Measurements from ENCODE around the gene MYMX. TPM values are rescaled to one million over a fixed set of nuclear protein-coding genes. Genes with fewer than 3 reads are reported as not detected.

The MYMX gene
- total and polyA plus RNA-seq, 2 of the 13 experiments (the other 11 are each of a cell fraction or from before 2014, with no cell fraction given): not detected

DNA sequence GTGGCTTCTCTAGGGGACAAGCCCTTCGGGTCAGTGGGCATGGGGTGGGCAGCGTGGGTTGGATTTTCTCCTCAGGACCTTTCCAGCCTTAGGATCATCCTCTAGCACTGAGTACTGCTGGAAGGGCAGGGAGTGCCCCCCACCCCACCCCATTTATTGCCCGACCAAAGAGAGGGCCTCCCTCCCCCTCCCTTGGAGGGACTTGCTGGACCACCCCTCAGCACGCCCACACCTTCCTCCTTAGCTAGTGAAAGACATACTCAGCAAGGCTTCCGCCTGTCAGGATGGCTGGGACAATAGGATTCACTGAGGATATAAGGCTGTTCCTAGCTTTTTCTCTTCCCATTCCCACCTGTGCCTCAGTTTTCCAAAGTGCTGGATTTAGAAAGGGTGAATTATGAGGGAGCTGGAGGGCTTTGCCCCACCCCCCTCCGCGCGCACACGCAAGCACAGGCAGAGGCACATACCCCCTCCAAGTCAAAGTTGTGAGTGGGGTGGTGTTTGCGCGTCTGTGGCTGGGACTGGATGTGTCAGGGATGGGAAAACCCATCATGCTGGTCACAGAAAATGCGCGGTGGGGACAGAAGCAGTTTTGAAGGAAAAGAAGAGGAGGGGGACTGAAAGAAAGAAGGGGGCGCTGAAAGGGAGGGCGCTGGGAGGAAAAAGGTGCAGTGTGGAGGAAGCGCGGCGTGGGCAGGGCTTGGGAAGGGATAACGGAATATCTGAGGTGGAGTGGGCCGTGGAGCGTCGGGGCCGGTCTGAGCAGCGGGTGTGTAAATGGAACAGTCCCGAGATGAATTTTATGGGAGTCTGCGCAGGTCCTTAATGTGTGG, 6.0 kb downstream of the MYMX start:
- Histone ChIP-seq H3K4me3 (replicated peaks in 1 of 3; ENCODE audit: insufficient read depth in 1 of 3, low read depth in 2 of 3, low read length in 3 of 3) (peak overlapping the region; percentile 46 to 76 (median 54)), H3K4me1 (ENCODE audit: insufficient read depth, low read length) (peaks cover 80% of the 10 kb centered on the region), H3K27ac (ENCODE audit: extremely low read length, insufficient read depth, low read length) (no peak overlapping the region), H4K20me1 (ENCODE audit: insufficient read depth, low read length) (no peaks in the 10 kb centered on the region), H3K9ac (ENCODE audit: insufficient read depth, low read depth, low read length) (peak overlapping the region; percentile 34; the same call in 1 of the 2 replicates), H3K36me3 (replicated peaks in 1 of 2; ENCODE audit: control insufficient read depth in 1 of 2, insufficient read depth in 2 of 2, low read length in 2 of 2) (no peaks in the 10 kb centered on the region), H3K79me2 (ENCODE audit: insufficient read depth, low read length) (peaks cover 17% of the 10 kb centered on the region), H3K9me3 (ENCODE audit: low read length) (no peaks in the 10 kb centered on the region), H3K4me2 (ENCODE audit: low read depth, low read length) (peak overlapping the region; percentile 92), H3K27me3 (ENCODE audit: control insufficient read depth in 1 of 2, insufficient read depth in 2 of 2, low read length in 2 of 2) (0 out of 5 replicates have a peak, but pooled peaks cover 0 to 1% of the 10 kb centered on the region in 2 experiments), H2AFZ (ENCODE audit: low read length) (no peak overlapping the region)
- POLR2A ChIA-PET: interaction anchor here (0.7 to 4.4 kb wide), 11 partner anchors 12 to 66 kb away, joined by 3 to 61 read pairs (median 7); partner anchors contain the start of genes HSP90AB1 and SLC35B2
- DNase-seq (ENCODE audit: low spot score): no peak
- in situ Hi-C loops (cut with HindIII; ENCODE audit: extremely low pct_ligation_motif_present, low pct_unique_long_range_greater_than_20kb) (loop anchor here (5.0 kb wide), 1 partner anchor 50 kb away; no protein-coding TSS in a partner anchor), intact Hi-C loops (cut with micrococcal nuclease; ENCODE audit: unreplicated experiment) (no loop called here)
- ATAC-seq: no peak
- WGBS (ENCODE audit: low lambda C conversion rate): 48% methylated on average over 25 of the region's 26 CpGs
- CTCF ChIA-PET (ENCODE audit: low intra/inter-chr PET ratio, low total read pairs): interaction anchor here (1.3 to 3.2 kb wide), 2 partner anchors 11 to 16 kb away, joined by 4 to 18 read pairs; no protein-coding TSS in a partner anchor
- FAIRE-seq: no peak
- no TSS peak for BruUV-seq (replicated peaks)
- TF ChIP-seq, protein P1, sequence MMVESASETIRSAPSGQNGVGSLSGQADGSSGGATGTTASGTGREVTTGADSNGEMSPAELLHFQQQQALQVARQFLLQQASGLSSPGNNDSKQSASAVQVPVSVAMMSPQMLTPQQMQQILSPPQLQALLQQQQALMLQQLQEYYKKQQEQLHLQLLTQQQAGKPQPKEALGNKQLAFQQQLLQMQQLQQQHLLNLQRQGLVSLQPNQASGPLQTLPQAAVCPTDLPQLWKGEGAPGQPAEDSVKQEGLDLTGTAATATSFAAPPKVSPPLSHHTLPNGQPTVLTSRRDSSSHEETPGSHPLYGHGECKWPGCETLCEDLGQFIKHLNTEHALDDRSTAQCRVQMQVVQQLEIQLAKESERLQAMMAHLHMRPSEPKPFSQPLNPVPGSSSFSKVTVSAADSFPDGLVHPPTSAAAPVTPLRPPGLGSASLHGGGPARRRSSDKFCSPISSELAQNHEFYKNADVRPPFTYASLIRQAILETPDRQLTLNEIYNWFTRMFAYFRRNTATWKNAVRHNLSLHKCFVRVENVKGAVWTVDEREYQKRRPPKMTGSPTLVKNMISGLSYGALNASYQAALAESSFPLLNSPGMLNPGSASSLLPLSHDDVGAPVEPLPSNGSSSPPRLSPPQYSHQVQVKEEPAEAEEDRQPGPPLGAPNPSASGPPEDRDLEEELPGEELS (CRISPR knock-in tag; IDR thresholded peaks at IDR 0.05): 0 out of 2 replicates have a peak, but pooled peaks have one; percentile 1
- TF ChIP-seq RFXANK (CRISPR knock-in tag; IDR thresholded peaks at IDR 0.05): no peak
- TF ChIP-seq ZFP36 (IDR thresholded peaks at IDR 0.05; ENCODE audit: borderline replicate concordance, low read depth, low read length, partially characterized antibody): no peak
- TF ChIP-seq, protein P2, sequence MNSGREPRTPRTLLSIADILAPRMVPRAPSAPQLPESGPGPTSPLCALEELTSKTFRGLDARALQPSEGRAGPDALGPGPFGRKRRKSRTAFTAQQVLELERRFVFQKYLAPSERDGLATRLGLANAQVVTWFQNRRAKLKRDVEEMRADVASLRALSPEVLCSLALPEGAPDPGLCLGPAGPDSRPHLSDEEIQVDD (CRISPR knock-in tag; IDR thresholded peaks at IDR 0.05; ENCODE audit: borderline replicate concordance): no peak
- TF ChIP-seq, protein P3, sequence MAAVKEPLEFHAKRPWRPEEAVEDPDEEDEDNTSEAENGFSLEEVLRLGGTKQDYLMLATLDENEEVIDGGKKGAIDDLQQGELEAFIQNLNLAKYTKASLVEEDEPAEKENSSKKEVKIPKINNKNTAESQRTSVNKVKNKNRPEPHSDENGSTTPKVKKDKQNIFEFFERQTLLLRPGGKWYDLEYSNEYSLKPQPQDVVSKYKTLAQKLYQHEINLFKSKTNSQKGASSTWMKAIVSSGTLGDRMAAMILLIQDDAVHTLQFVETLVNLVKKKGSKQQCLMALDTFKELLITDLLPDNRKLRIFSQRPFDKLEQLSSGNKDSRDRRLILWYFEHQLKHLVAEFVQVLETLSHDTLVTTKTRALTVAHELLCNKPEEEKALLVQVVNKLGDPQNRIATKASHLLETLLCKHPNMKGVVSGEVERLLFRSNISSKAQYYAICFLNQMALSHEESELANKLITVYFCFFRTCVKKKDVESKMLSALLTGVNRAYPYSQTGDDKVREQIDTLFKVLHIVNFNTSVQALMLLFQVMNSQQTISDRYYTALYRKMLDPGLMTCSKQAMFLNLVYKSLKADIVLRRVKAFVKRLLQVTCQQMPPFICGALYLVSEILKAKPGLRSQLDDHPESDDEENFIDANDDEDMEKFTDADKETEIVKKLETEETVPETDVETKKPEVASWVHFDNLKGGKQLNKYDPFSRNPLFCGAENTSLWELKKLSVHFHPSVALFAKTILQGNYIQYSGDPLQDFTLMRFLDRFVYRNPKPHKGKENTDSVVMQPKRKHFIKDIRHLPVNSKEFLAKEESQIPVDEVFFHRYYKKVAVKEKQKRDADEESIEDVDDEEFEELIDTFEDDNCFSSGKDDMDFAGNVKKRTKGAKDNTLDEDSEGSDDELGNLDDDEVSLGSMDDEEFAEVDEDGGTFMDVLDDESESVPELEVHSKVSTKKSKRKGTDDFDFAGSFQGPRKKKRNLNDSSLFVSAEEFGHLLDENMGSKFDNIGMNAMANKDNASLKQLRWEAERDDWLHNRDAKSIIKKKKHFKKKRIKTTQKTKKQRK (IDR thresholded peaks at IDR 0.05; ENCODE audit: low read length): no peak
- TF ChIP-seq, protein P4, sequence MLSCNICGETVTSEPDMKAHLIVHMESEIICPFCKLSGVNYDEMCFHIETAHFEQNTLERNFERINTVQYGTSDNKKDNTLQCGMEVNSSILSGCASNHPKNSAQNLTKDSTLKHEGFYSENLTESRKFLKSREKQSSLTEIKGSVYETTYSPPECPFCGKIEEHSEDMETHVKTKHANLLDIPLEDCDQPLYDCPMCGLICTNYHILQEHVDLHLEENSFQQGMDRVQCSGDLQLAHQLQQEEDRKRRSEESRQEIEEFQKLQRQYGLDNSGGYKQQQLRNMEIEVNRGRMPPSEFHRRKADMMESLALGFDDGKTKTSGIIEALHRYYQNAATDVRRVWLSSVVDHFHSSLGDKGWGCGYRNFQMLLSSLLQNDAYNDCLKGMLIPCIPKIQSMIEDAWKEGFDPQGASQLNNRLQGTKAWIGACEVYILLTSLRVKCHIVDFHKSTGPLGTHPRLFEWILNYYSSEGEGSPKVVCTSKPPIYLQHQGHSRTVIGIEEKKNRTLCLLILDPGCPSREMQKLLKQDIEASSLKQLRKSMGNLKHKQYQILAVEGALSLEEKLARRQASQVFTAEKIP (CRISPR knock-in tag; IDR thresholded peaks at IDR 0.05; ENCODE audit: borderline replicate concordance): no peak
- no peak for TF ChIP-seq ZNF333 (CRISPR knock-in tag; IDR thresholded peaks at IDR 0.05; ENCODE audit: borderline replicate concordance)
- TF ChIP-seq SRSF1 (optimal IDR thresholded peaks at IDR 0.05; ENCODE audit: low read depth, low read length): peak; percentile 42
- TF ChIP-seq KAT7 (CRISPR knock-in tag; IDR thresholded peaks at IDR 0.05; ENCODE audit: borderline replicate concordance): no peak
- TF ChIP-seq, protein P5, sequence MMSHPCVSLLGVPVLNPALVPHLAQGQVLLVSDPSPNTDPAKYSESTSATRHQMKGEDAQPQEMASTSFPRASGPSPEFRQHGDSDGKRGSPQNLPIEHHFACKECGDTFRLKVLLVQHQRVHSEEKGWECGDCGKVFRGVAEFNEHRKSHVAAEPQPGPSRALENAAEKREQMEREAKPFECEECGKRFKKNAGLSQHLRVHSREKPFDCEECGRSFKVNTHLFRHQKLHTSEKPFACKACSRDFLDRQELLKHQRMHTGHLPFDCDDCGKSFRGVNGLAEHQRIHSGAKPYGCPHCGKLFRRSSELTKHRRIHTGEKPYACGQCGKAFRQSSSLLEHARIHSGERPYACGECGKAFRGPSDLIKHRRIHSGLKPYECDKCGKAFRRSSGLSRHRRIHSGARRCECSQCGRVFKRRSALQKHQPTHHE (CRISPR knock-in tag; IDR thresholded peaks at IDR 0.05; ENCODE audit: borderline replicate concordance): no peak
- TF ChIP-seq ZNF883 (CRISPR knock-in tag; IDR thresholded peaks at IDR 0.05; ENCODE audit: not compliant biosample characterization): peak; percentile 22
- 0 out of 2 replicates have a peak, but pooled peaks have one; percentile 7 for TF ChIP-seq KLF15 (CRISPR knock-in tag; IDR thresholded peaks at IDR 0.05; ENCODE audit: borderline replicate concordance)
